ENCODE results near the gene TMEM63A.
A peak's percentile ranks its signal among the peaks of the same experiment; 100 is the strongest.

The TMEM63A gene

DNA sequence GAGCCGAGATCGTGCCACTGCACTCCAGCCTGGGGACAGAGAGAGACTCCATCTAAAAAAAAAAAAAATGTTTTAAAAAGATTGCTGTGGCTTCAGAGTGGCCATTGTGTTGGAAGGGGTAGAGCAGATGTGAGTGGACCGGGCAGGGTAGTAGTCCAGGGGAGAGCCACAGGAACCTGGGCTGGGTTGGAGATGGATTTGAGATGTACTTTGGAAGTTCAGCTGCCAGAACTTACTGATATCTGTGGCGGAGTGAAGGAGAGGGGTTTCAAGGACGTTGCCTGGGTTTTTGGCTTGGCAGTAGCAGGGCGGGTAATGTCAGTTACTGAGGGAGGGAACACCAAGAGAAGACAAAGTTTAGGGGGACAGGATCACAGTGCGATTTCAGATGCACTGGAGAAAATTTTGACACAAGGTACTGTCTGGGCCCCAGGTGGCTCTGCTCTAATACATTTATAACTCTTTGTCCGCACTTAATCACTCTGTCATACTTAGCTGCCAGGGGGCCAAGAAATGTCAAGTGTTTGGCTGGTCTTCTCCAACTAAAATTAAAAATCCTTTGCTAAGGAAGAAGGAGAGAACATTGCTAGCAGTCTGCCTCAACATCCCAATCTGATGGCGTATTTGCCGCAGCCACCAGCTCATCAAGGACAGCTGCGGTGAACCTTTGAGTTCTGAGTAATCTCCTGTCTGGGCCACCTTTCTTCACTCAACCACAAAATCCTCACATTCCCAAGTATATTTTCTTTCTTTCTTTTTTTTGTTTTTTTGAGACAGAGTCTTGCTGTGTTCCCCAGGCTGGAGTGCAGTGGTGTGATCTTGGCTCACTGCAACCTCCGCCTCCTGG, 62.6 kb downstream of the TMEM63A start:
- Histone ChIP-seq H3K4me2 (no peak overlapping the region), H3K4me1 (ENCODE audit: low read depth, poor library complexity, severe bottlenecking) (peaks cover 15% of the 10 kb centered on the region), H3K9ac (no peak overlapping the region), H3K4me3 (IDR thresholded peaks at IDR 0.05; ENCODE audit: insufficient read depth, low read depth, low read length) (no peak overlapping the region), H3K79me2 (ENCODE audit: insufficient read depth, low read depth) (no peaks in the 10 kb centered on the region), H3K36me3 (ENCODE audit: insufficient read depth) (no peaks in the 10 kb centered on the region), H3K27ac (no peak overlapping the region), H3K27me3 (ENCODE audit: insufficient read depth, low read depth) (no peaks in the 10 kb centered on the region), H4K20me1 (ENCODE audit: insufficient read depth) (no peaks in the 10 kb centered on the region), H2AFZ (ENCODE audit: low read depth) (no peak overlapping the region)
- TF ChIP-seq, protein P1, sequence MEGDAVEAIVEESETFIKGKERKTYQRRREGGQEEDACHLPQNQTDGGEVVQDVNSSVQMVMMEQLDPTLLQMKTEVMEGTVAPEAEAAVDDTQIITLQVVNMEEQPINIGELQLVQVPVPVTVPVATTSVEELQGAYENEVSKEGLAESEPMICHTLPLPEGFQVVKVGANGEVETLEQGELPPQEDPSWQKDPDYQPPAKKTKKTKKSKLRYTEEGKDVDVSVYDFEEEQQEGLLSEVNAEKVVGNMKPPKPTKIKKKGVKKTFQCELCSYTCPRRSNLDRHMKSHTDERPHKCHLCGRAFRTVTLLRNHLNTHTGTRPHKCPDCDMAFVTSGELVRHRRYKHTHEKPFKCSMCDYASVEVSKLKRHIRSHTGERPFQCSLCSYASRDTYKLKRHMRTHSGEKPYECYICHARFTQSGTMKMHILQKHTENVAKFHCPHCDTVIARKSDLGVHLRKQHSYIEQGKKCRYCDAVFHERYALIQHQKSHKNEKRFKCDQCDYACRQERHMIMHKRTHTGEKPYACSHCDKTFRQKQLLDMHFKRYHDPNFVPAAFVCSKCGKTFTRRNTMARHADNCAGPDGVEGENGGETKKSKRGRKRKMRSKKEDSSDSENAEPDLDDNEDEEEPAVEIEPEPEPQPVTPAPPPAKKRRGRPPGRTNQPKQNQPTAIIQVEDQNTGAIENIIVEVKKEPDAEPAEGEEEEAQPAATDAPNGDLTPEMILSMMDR (conservative IDR thresholded peaks at IDR 0.05; ENCODE audit: low read depth, low read length) = no peak

DNA sequence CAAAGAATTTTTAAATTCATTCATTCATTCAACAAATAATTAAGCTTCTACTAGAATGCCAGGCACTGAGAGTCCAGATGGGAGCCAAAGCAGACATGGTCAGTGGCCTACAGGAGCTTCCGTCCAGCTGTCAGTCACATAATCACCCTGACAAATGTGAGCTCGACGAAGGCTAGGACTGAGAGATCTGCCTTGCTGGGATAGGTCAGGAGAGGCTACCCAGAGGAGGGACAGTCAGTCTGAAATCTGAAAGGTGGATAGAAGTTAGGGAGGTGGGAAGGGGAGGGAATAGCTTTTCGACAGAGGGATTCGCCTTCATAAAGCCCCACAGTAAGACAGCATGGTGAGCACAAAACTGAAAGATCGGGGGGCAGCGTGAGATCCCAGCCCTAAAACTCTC, 64.0 kb downstream of the TMEM63A start:
- H3K27me3 ChIP-seq (ENCODE audit: insufficient read depth, low read depth) = no peaks in the 10 kb centered on the region
- no peak overlapping the region; the same call in 1 of the 2 replicates for H3K9ac ChIP-seq
- no peaks in the 10 kb centered on the region for H4K20me1 ChIP-seq (ENCODE audit: insufficient read depth)
- TF ChIP-seq, protein P1 (conservative IDR thresholded peaks at IDR 0.05; ENCODE audit: low read depth, low read length) = no peak
- H3K4me3 ChIP-seq (IDR thresholded peaks at IDR 0.05; ENCODE audit: insufficient read depth, low read depth, low read length) = no peak overlapping the region
- no peaks in the 10 kb centered on the region for H3K36me3 ChIP-seq (ENCODE audit: insufficient read depth)
- no peaks in the 10 kb centered on the region for H3K79me2 ChIP-seq (ENCODE audit: insufficient read depth, low read depth)
- H3K4me2 ChIP-seq = peak overlapping the region; percentile 53; the same call in 1 of the 2 replicates
- H3K27ac ChIP-seq = peak overlapping the region; percentile 29; the same call in 1 of the 2 replicates
- H2AFZ ChIP-seq (ENCODE audit: low read depth) = peak overlapping the region; percentile 18; the same call in 1 of the 2 replicates
- peaks cover 15% of the 10 kb centered on the region for H3K4me1 ChIP-seq (ENCODE audit: low read depth, poor library complexity, severe bottlenecking)

DNA sequence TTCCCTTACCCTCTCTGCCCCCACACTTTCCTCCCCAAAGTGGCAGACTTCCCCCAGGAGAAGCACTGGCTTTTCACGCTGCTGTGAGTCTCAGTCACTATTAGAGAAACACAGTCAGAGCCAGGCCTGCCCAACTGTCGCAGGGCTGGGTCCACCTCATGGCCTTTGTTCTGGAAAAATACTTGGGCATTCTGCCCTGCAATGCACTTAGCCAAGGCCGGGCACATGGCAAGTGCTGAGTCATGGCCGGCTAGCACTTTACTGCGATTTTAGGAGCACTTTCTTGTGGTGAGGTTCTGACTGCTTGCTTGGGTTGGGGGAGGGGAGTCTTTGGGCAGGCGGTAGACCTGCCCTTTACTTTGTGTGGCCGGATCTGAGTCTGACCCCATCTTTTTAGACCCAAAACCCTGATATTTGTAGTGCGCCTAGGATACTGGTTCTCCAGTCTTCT, 64.5 kb downstream of the TMEM63A start:
- H3K36me3 ChIP-seq (ENCODE audit: insufficient read depth) = no peaks in the 10 kb centered on the region
- H2AFZ ChIP-seq (ENCODE audit: low read depth) = peak overlapping the region; percentile 18; the same call in 1 of the 2 replicates
- H3K4me2 ChIP-seq = peak overlapping the region; percentile 53; the same call in 1 of the 2 replicates
- H3K27ac ChIP-seq = peak overlapping the region; percentile 29; the same call in 1 of the 2 replicates
- peaks cover 16% of the 10 kb centered on the region for H3K4me1 ChIP-seq (ENCODE audit: low read depth, poor library complexity, severe bottlenecking)
- H3K27me3 ChIP-seq (ENCODE audit: insufficient read depth, low read depth) = no peaks in the 10 kb centered on the region
- H3K9ac ChIP-seq = peak overlapping the region; percentile 40; the same call in 1 of the 2 replicates
- no peaks in the 10 kb centered on the region for H3K79me2 ChIP-seq (ENCODE audit: insufficient read depth, low read depth)
- TF ChIP-seq, protein P1 (conservative IDR thresholded peaks at IDR 0.05; ENCODE audit: low read depth, low read length) = no peak
- H3K4me3 ChIP-seq (IDR thresholded peaks at IDR 0.05; ENCODE audit: insufficient read depth, low read depth, low read length) = no peak overlapping the region
- no peaks in the 10 kb centered on the region for H4K20me1 ChIP-seq (ENCODE audit: insufficient read depth)

DNA sequence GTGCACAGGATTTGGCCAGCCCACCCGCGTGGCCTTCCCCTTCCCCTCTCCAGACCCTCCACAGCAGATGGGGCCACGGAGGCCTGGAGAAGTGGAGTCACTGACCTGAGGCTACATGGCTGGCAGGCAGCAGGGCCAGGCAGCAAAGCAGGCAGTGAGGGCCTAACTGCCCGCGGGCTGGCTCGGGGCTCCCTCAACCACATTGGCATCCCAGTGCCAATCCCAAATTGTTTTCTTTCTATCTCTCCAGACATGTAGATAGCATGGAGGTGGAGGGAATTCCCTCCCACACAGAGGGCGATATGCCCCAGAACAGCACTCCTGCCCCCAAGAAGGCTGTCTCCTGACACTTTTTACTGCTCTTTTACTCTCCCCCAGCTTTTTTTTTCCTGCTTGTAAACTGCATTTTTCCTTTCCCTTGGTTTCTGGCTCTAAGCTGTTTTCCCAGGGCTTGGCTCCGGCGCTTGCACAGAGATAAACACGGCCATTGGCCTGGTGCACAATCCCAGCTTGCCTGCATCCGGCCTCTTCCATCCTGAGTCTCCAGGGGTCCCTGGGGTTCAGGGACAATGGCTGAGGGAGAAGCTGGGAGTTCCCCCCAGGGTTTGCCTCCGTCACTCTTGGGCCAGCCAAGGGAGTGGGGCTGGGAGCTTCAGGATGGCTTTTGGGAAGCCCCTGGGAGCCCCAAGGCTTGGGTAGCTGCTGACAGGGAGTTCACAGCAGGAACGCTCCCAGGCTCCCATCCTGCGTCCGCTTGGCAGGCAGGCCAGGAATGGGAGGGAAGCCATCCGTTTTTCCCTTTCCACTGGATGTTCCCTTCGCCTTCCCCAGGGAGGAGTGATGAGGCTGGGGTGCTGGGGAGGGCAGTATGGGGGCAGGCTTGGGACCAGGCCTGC, 65.3 kb downstream of the TMEM63A start:
- peak overlapping the region; percentile 29; the same call in 1 of the 2 replicates for H3K27ac ChIP-seq
- H3K4me2 ChIP-seq = peak overlapping the region; percentile 53; the same call in 1 of the 2 replicates
- H3K36me3 ChIP-seq (ENCODE audit: insufficient read depth) = no peaks in the 10 kb centered on the region
- no peaks in the 10 kb centered on the region for H3K27me3 ChIP-seq (ENCODE audit: insufficient read depth, low read depth)
- H3K9ac ChIP-seq = peak overlapping the region; percentile 40; the same call in 1 of the 2 replicates
- no peaks in the 10 kb centered on the region for H3K79me2 ChIP-seq (ENCODE audit: insufficient read depth, low read depth)
- TF ChIP-seq, protein P1 (conservative IDR thresholded peaks at IDR 0.05; ENCODE audit: low read depth, low read length) = no peak
- H2AFZ ChIP-seq (ENCODE audit: low read depth) = no peak overlapping the region; the same call in 1 of the 2 replicates
- H3K4me3 ChIP-seq (IDR thresholded peaks at IDR 0.05; ENCODE audit: insufficient read depth, low read depth, low read length) = no peak overlapping the region
- no peaks in the 10 kb centered on the region for H4K20me1 ChIP-seq (ENCODE audit: insufficient read depth)
- H3K4me1 ChIP-seq (ENCODE audit: low read depth, poor library complexity, severe bottlenecking) = peaks cover 24% of the 10 kb centered on the region
